Cardiac septum (tissue), 1 donor: ENCODE data around the gene CERS4. TPM values are rescaled to one million over a fixed set of nuclear protein-coding genes. Genes with fewer than 3 reads are reported as not detected.
"Not testable (repeated sequence)": the region's sequence is repeated elsewhere in the genome, so short reads cannot be mapped to it uniquely, and the experiment has no call there.

Experiments used
- DNase-seq: peaks from one replicate; pipeline ENCODE4 v3.0.0-alpha.2; 2020; ENCODE audit warnings: low spot score
- intact Hi-C: fragments of 100-400 bp; cut with DNase I; formaldehyde crosslinking; loops from one replicate; pipeline ENCODE4 v1.14.0; 2022
- total RNA-seq: library from RNA; stranded (reverse); fragmentation: NEBNext Ultra II Directional; extraction: Animal tissue kit (Norgen Biotek cat#: 25700); gene quantifications from one replicate; pipeline ENCODE4 v1.2.1, GENCODE V29; 2021
- donor health status: DM: no; HTN: no; CAD: no.

CERS4 gene
- total RNA-seq, 1 donor from 2014 or later = 24.1 TPM

- no peak for DNase-seq
- intact Hi-C loops = no loop called here
Measured at GRCh38 chr19:8256276-8257051, 47.3 kb downstream of the CERS4 start.

- DNase-seq = no peak
- intact Hi-C loops = no loop called here
Measured at GRCh38 chr19:8257052-8257443, 47.9 kb downstream of the CERS4 start.

GRCh38 chr19:8259142-8259921 is 50.2 kb downstream of the CERS4 start:
- peak; percentile 35 for DNase-seq
- intact Hi-C loops = no loop called here

GRCh38 chr19:8259922-8260247 is 50.7 kb downstream of the CERS4 start:
- intact Hi-C loops = no loop called here
- peak; percentile 41 for DNase-seq

- no peak for DNase-seq
- intact Hi-C loops = no loop called here
Measured at GRCh38 chr19:8261347-8261746, 52.2 kb downstream of the CERS4 start.

GRCh38 chr19:8261881-8262280 is 52.7 kb downstream of the CERS4 start:
- DNase-seq = peak; percentile 63
- intact Hi-C loops = no loop called here

GRCh38 chr19:8262431-8262830 is 53.3 kb downstream of the CERS4 start:
- intact Hi-C loops = no loop called here
- peak; percentile 19 for DNase-seq

GRCh38 chr19:8264248-8264647 is 55.1 kb downstream of the CERS4 start:
- DNase-seq, intact Hi-C loops: not testable (repeated sequence)

GRCh38 chr19:8265872-8266271 is 56.7 kb downstream of the CERS4 start:
- intact Hi-C loops = no loop called here

GRCh38 chr19:8269724-8270123 is 60.6 kb downstream of the CERS4 start:
- intact Hi-C loops = no loop called here
- no peak for DNase-seq

More at GRCh38 chr19:8265872-8266271, 56.7 kb downstream of the CERS4 start:
- no peak for DNase-seq

- intact Hi-C loops, DNase-seq: not testable (repeated sequence)
Measured at GRCh38 chr19:8276508-8276907, 67.3 kb downstream of the CERS4 start.

GRCh38 chr19:8291337-8291736 is 82.2 kb downstream of the CERS4 start:
- intact Hi-C loops, DNase-seq: not testable (repeated sequence)

GRCh38 chr19:8302357-8302691 is 93.2 kb downstream of the CERS4 start:
- peak; percentile 84 for DNase-seq
- intact Hi-C loops = no loop called here

GRCh38 chr19:8302734-8303133 is 93.6 kb downstream of the CERS4 start:
- DNase-seq = peak; percentile 27
- intact Hi-C loops = no loop called here

GRCh38 chr19:8304841-8305621 is 95.9 kb downstream of the CERS4 start:
- DNase-seq = peak; percentile 46
- intact Hi-C loops = no loop called here

GRCh38 chr19:8305798-8306197 is 96.6 kb downstream of the CERS4 start:
- DNase-seq = peak; percentile 20
- intact Hi-C loops = loop anchor here (2.0 kb wide), 1 partner anchor 15 kb away; the partner anchor contains the start of genes NDUFA7 and RPS28

GRCh38 chr19:8306235-8307054 is 97.3 kb downstream of the CERS4 start:
- peak; percentile 74 for DNase-seq
- intact Hi-C loops = loop anchor here (2.0 kb wide), 1 partner anchor 14 kb away; the partner anchor contains the start of genes NDUFA7 and RPS28

GRCh38 chr19:8307400-8307964 is 98.3 kb downstream of the CERS4 start:
- intact Hi-C loops = loop anchor here (2.0 kb wide), 1 partner anchor 13 kb away; the partner anchor contains the start of genes NDUFA7 and RPS28
- DNase-seq = peak; percentile 69
